Adrenal gland (tissue), 5 donors: ENCODE results near the gene CCDC27.

Experiments used
- CTCF ChIP-seq, 6 experiments: fragments of 450-650 bp in 4 of 6; fragments of 200-600 bp in 2 of 6; sonication (generic) in 1 of 6; IDR thresholded peaks; 1 replicate in 5 of 6; 2 replicates in 1 of 6; pipeline versions ENCODE4 v1.5.1 to v1.8.0; 2016 to 2021; ENCODE audit warnings: antibody characterized with exemption in 6 of 6, mild to moderate bottlenecking in 2 of 6, moderate library complexity in 1 of 6
- POLR2A ChIP-seq, 2 donors: fragments of 450-650 bp; IDR thresholded peaks; one replicate each; pipeline ENCODE4 v1.6.1; 2017; ENCODE audit warnings: antibody characterized with exemption in 2 of 2, mild to moderate bottlenecking in 2 of 2, moderate library complexity in 1 of 2
- donor health status: DM: no; HTN: no; CAD: no.

GRCh38 chr1:3746389-3746829 is 5.8 kb upstream of the CCDC27 start:
- TF ChIP-seq POLR2A (IDR thresholded peaks at IDR 0.05) (no peak), CTCF (IDR thresholded peaks at IDR 0.05) (no peak)
